ENCODE measurements around the gene SIGLEC14.

SIGLEC14 gene

GRCh38 chr19:51688671-51689571 is 42.3 kb upstream of the SIGLEC14 start:
- TF ChIP-seq CTCF (IDR thresholded peaks at IDR 0.05; ENCODE audit: low read depth, low read length): no peak
- Histone ChIP-seq H3K4me3 (ENCODE audit: low read depth, low read length) (peak overlapping the region; percentile 82), H3K27ac (peak overlapping the region; percentile 83), H3K9me3 (ENCODE audit: severe bottlenecking) (peaks cover 5% of the 10 kb centered on the region), H3K36me3 (peaks cover 10% of the 10 kb centered on the region), H3K27me3 (ENCODE audit: insufficient read depth, low read depth, severe bottlenecking) (no peaks in the 10 kb centered on the region)
- peak; percentile 81 for DNase-seq

- Histone ChIP-seq H3K27ac (peak overlapping the region; percentile 83), H3K27me3 (ENCODE audit: insufficient read depth, low read depth, severe bottlenecking) (no peaks in the 10 kb centered on the region), H3K36me3 (peaks cover 1% of the 10 kb centered on the region; the same call in 1 of the 2 replicates), H3K9me3 (ENCODE audit: severe bottlenecking) (peaks cover 5% of the 10 kb centered on the region), H3K4me3 (ENCODE audit: low read depth, low read length) (peak overlapping the region; percentile 82)
- DNase-seq: peak; percentile 59
- no peak for TF ChIP-seq CTCF (IDR thresholded peaks at IDR 0.05; ENCODE audit: low read depth, low read length)
Observed at GRCh38 chr19:51687791-51688670, 41.4 kb upstream of the SIGLEC14 start.

- Histone ChIP-seq H3K4me3 (ENCODE audit: low read depth, low read length) (no peak overlapping the region), H3K27ac (no peak overlapping the region), H3K27me3 (ENCODE audit: insufficient read depth, low read depth, severe bottlenecking) (peaks cover 3% of the 10 kb centered on the region), H3K36me3 (no peaks in the 10 kb centered on the region), H3K9me3 (ENCODE audit: severe bottlenecking) (peaks cover 5% of the 10 kb centered on the region)
- no peak for DNase-seq
- no peak for TF ChIP-seq CTCF (IDR thresholded peaks at IDR 0.05; ENCODE audit: low read depth, low read length)
Observed at GRCh38 chr19:51686171-51686570, 39.5 kb upstream of the SIGLEC14 start.

GRCh38 chr19:51681286-51681941 is 34.8 kb upstream of the SIGLEC14 start:
- Histone ChIP-seq H3K36me3 (no peaks in the 10 kb centered on the region), H3K4me3 (ENCODE audit: low read depth, low read length) (no peak overlapping the region), H3K27ac (no peak overlapping the region), H3K27me3 (ENCODE audit: insufficient read depth, low read depth, severe bottlenecking) (peaks cover 33% of the 10 kb centered on the region), H3K9me3 (ENCODE audit: severe bottlenecking) (peaks cover 5% of the 10 kb centered on the region)
- DNase-seq: no peak
- no peak for TF ChIP-seq CTCF (IDR thresholded peaks at IDR 0.05; ENCODE audit: low read depth, low read length)

- DNase-seq: no peak
- TF ChIP-seq CTCF (IDR thresholded peaks at IDR 0.05; ENCODE audit: low read depth, low read length): no peak
- H3K27me3 ChIP-seq (ENCODE audit: insufficient read depth, low read depth, severe bottlenecking): peaks cover 37% of the 10 kb centered on the region
- peaks cover 5% of the 10 kb centered on the region for H3K9me3 ChIP-seq (ENCODE audit: severe bottlenecking)
- H3K4me3 ChIP-seq (ENCODE audit: low read depth, low read length): no peak overlapping the region
- no peaks in the 10 kb centered on the region for H3K36me3 ChIP-seq
- no peak overlapping the region for H3K27ac ChIP-seq
Observed at GRCh38 chr19:51680474-51680873, 33.8 kb upstream of the SIGLEC14 start.
